Measurements from ENCODE around the gene DOCK4. TPM values are rescaled to one million over a fixed set of nuclear protein-coding genes. Genes with fewer than 3 reads are reported as not detected.

DOCK4 gene
- total and polyA plus RNA-seq, 10 of the 15 experiments (the other 5 are each of a cell fraction or from before 2014, with no cell fraction given), result 0.03 to 0.73 (median 0.38) TPM

DNA sequence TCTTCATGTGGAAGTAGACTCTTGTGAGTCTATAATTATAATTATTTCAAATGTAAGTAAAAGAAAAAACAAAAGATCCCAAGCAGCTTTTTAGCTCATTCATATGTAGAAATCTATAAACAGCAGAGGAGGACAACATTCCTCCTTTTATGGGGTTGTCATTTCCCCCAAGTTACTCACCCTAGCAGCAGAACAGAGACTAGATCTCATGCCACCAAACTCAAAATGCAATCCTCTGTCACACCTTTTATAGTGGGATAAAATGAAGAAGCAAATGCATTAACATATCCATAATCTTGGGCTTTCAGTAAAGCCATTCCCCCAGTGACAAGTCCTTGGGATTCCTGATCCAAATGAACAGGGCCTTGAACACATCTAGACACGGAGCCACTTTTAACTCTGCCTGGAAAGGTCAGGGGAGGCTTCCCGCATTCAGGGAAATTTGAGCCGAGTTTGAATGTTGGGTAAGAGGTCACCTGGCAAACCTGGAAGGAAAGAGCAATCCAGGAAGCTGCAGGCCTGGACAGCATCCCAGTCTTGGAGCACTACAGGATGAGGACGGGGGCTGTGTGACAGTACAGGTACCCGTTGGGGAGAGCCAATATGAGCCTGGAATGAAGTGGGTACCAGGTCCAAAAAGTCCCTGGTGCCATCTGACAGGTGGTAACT, 76.4 kb downstream of the DOCK4 start:
- in situ Hi-C loops (cut with MboI), result no loop called here
- Histone ChIP-seq H3K27me3 (replicated peaks in 1 of 2; ENCODE audit: control insufficient read depth in 2 of 2, insufficient read depth in 2 of 2, low read length in 1 of 2) (no peaks in the 10 kb centered on the region), H3K9me3 (replicated peaks; ENCODE audit: control insufficient read depth, insufficient read depth, low read length) (no peaks in the 10 kb centered on the region), H3K9ac (ENCODE audit: control insufficient read depth, insufficient read depth, low read length) (no peak overlapping the region), H3K4me1 (ENCODE audit: control insufficient read depth, insufficient read depth, low read length) (no peaks in the 10 kb centered on the region), H4K20me1 (ENCODE audit: control insufficient read depth, insufficient read depth) (no peaks in the 10 kb centered on the region), H3K36me3 (ENCODE audit: control insufficient read depth in 2 of 2, insufficient read depth in 2 of 2, low read length in 1 of 2) (no peaks in the 10 kb centered on the region), H3K4me2 (ENCODE audit: control insufficient read depth, insufficient read depth) (no peak overlapping the region), H3K79me2 (ENCODE audit: control insufficient read depth, insufficient read depth, low read length) (no peaks in the 10 kb centered on the region), H2AFZ (ENCODE audit: control insufficient read depth, low read depth, low read length) (no peak overlapping the region), H3K4me3 (no peak overlapping the region), H3K27ac (ENCODE audit: control insufficient read depth, insufficient read depth) (no peak overlapping the region)
- RAD21 ChIA-PET (ENCODE audit: unreplicated experiment), result no interaction called here
- intact Hi-C loops (cut with micrococcal nuclease; ENCODE audit: unreplicated experiment), result no loop called here
- FAIRE-seq (no peak), ATAC-seq (no peak), DNase-seq (ENCODE audit: low read depth, low spot score) (no peak)
- BruUV-seq (replicated peaks), result no TSS peak
- CTCF ChIA-PET, result no interaction called here
- POLR2A ChIA-PET, result no interaction called here
- SMC1A ChIA-PET (ENCODE audit: uncharacterized antibody, unreplicated experiment), result no interaction called here
- TF ChIP-seq, protein P1, sequence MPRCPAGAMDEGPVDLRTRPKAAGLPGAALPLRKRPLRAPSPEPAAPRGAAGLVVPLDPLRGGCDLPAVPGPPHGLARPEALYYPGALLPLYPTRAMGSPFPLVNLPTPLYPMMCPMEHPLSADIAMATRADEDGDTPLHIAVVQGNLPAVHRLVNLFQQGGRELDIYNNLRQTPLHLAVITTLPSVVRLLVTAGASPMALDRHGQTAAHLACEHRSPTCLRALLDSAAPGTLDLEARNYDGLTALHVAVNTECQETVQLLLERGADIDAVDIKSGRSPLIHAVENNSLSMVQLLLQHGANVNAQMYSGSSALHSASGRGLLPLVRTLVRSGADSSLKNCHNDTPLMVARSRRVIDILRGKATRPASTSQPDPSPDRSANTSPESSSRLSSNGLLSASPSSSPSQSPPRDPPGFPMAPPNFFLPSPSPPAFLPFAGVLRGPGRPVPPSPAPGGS (IDR thresholded peaks at IDR 0.05; ENCODE audit: borderline replicate concordance, insufficient read depth, low read depth, low read length, poor library complexity, severe bottlenecking), result no peak
- TF ChIP-seq, protein P2, sequence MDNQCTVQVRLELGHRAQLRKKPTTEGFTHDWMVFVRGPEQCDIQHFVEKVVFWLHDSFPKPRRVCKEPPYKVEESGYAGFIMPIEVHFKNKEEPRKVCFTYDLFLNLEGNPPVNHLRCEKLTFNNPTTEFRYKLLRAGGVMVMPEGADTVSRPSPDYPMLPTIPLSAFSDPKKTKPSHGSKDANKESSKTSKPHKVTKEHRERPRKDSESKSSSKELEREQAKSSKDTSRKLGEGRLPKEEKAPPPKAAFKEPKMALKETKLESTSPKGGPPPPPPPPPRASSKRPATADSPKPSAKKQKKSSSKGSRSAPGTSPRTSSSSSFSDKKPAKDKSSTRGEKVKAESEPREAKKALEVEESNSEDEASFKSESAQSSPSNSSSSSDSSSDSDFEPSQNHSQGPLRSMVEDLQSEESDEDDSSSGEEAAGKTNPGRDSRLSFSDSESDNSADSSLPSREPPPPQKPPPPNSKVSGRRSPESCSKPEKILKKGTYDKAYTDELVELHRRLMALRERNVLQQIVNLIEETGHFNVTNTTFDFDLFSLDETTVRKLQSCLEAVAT (IDR thresholded peaks at IDR 0.05), result no peak
- TF ChIP-seq GABPA (IDR thresholded peaks at IDR 0.05; ENCODE audit: low read depth) (no peak), ESRRA (IDR thresholded peaks at IDR 0.05; ENCODE audit: low read length) (no peak), CREM (IDR thresholded peaks at IDR 0.05; ENCODE audit: low read depth) (no peak), POLR2AphosphoS2 (IDR thresholded peaks at IDR 0.05; ENCODE audit: low read depth, low read length) (no peak), ETV6 (conservative IDR thresholded peaks at IDR 0.05 in 1 of 2, IDR thresholded peaks at IDR 0.05 in 1 of 2; ENCODE audit: borderline replicate concordance in 1 of 2, low read depth in 1 of 2) (no peak), SP1 (IDR thresholded peaks at IDR 0.05; ENCODE audit: low read depth, low read length) (no peak), RAD21 (IDR thresholded peaks at IDR 0.05; ENCODE audit: insufficient read depth, low read depth, low read length) (no peak), SPI1 (IDR thresholded peaks at IDR 0.05; ENCODE audit: borderline replicate concordance, insufficient read depth, low read depth, low read length) (no peak), NFXL1 (IDR thresholded peaks at IDR 0.05; ENCODE audit: borderline replicate concordance) (no peak), RELA (IDR thresholded peaks at IDR 0.05; ENCODE audit: borderline replicate concordance, partially characterized antibody) (no peak), TBL1XR1 (IDR thresholded peaks at IDR 0.05; ENCODE audit: low read depth, low read length) (no peak), NR2C2 (IDR thresholded peaks at IDR 0.05; ENCODE audit: borderline replicate concordance, control insufficient read depth, insufficient read length, low read depth) (no peak), CBFB (IDR thresholded peaks at IDR 0.05; ENCODE audit: low read depth) (no peak), CEBPB (IDR thresholded peaks at IDR 0.05; ENCODE audit: borderline replicate concordance in 1 of 2, low read depth in 2 of 2, low read length in 2 of 2) (no peak), TCF7 (IDR thresholded peaks at IDR 0.05; ENCODE audit: borderline replicate concordance) (no peak)
- TF ChIP-seq, protein P3, sequence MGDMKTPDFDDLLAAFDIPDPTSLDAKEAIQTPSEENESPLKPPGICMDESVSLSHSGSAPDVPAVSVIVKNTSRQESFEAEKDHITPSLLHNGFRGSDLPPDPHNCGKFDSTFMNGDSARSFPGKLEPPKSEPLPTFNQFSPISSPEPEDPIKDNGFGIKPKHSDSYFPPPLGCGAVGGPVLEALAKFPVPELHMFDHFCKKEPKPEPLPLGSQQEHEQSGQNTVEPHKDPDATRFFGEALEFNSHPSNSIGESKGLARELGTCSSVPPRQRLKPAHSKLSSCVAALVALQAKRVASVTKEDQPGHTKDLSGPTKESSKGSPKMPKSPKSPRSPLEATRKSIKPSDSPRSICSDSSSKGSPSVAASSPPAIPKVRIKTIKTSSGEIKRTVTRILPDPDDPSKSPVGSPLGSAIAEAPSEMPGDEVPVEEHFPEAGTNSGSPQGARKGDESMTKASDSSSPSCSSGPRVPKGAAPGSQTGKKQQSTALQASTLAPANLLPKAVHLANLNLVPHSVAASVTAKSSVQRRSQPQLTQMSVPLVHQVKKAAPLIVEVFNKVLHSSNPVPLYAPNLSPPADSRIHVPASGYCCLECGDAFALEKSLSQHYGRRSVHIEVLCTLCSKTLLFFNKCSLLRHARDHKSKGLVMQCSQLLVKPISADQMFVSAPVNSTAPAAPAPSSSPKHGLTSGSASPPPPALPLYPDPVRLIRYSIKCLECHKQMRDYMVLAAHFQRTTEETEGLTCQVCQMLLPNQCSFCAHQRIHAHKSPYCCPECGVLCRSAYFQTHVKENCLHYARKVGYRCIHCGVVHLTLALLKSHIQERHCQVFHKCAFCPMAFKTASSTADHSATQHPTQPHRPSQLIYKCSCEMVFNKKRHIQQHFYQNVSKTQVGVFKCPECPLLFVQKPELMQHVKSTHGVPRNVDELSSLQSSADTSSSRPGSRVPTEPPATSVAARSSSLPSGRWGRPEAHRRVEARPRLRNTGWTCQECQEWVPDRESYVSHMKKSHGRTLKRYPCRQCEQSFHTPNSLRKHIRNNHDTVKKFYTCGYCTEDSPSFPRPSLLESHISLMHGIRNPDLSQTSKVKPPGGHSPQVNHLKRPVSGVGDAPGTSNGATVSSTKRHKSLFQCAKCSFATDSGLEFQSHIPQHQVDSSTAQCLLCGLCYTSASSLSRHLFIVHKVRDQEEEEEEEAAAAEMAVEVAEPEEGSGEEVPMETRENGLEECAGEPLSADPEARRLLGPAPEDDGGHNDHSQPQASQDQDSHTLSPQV (IDR thresholded peaks at IDR 0.05), result no peak
- WGBS (ENCODE audit: insufficient coverage, insufficient replicate concordance, low lambda C conversion rate, missing lambda C conversion rate), result 74% methylated on average over 5 of the region's 5 CpGs
